Fibroblast of lung (primary cell): ENCODE measurements around the gene STARD13.
"Not testable (repeated sequence)": the region's sequence is repeated elsewhere in the genome, so short reads cannot be mapped to it uniquely, and the experiment has no call there.

Experiments used
- EZH2 ChIP-seq: IDR thresholded peaks from 2 replicates; pipeline ENCODE4 v1.5.1; 2012; ENCODE audit warnings: low read length, control low read depth, mild to moderate bottlenecking; ENCODE audit errors: missing control alignments
- TF ChIP-seq, protein P1 (sequence below), 2 donors: IDR thresholded peaks in 1 of 2; conservative IDR thresholded peaks in 1 of 2; 1 replicate in 1 of 2; 2 replicates in 1 of 2; pipeline ENCODE4 v1.5.1; 2011 to 2012; ENCODE audit warnings: low read length in 2 of 2, control low read depth in 1 of 2, inconsistent platforms in 1 of 2, low read depth in 1 of 2, mild to moderate bottlenecking in 1 of 2

DNA sequence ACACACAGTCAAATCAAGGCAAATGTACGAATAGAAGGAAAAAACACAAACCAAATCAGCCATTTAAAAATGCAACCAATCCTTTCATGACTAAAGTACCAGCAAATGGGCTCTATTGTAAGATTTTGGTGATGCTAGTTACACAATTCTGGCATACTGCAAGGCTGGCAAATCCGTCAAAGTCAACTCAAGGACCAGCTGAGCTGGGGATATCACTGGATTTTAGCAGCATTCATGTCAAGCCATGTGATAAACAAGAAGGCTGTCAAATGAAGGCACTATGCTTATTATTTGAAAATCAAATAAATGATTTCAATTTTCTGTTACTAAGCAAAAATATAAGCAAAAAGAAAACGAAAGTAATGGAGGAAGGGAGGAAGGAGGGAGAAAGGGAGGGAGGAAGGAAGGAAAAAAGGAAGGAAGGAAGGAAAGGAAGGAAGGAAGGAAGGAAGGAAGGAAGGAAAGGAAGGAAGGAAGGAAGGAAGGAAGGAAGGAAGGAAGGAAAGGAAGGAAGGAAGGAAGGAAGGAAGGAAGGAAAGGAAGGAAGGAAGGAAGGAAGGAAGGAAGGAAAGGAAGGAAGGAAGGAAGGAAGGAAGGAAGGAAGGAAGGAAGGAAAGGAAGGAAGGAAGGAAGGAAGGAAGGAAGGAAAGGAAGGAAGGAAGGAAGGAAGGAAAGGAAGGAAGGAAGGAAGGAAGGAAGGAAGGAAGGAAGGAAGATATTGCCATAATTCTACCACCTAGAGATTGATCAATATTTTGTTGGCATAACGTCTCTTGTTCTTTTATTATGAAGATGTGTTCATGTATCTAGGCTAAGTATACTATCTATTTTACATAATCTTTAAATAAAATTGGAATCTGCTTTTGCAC is 108.0 kb downstream of the STARD13 start:
- TF ChIP-seq, protein P1, sequence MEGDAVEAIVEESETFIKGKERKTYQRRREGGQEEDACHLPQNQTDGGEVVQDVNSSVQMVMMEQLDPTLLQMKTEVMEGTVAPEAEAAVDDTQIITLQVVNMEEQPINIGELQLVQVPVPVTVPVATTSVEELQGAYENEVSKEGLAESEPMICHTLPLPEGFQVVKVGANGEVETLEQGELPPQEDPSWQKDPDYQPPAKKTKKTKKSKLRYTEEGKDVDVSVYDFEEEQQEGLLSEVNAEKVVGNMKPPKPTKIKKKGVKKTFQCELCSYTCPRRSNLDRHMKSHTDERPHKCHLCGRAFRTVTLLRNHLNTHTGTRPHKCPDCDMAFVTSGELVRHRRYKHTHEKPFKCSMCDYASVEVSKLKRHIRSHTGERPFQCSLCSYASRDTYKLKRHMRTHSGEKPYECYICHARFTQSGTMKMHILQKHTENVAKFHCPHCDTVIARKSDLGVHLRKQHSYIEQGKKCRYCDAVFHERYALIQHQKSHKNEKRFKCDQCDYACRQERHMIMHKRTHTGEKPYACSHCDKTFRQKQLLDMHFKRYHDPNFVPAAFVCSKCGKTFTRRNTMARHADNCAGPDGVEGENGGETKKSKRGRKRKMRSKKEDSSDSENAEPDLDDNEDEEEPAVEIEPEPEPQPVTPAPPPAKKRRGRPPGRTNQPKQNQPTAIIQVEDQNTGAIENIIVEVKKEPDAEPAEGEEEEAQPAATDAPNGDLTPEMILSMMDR (conservative IDR thresholded peaks at IDR 0.05 in 1 of 2, IDR thresholded peaks at IDR 0.05 in 1 of 2; ENCODE audit: low read depth in 1 of 2, low read length in 2 of 2): not testable (repeated sequence)
- TF ChIP-seq EZH2: not testable (repeated sequence)
